OCI-LY1 (cell line): ENCODE data around the gene LRRC45.

Source experiments
- H2AFZ ChIP-seq: fragments of 200-600 bp; sonication (generic), shearing (Covaris generic); 2 replicates; pipeline ENCODE4 v1.6.0; 2014; ENCODE audit warnings: antibody characterized with exemption, mild to moderate bottlenecking, low read length
- H3F3A ChIP-seq: fragments of 200-600 bp; sonication (generic), shearing (Covaris generic); 2 replicates; pipeline ENCODE4 v1.6.0; 2014; ENCODE audit warnings: mild to moderate bottlenecking, antibody characterized with exemption, low read length, moderate library complexity; ENCODE audit not compliant: insufficient read depth
- H3K27ac ChIP-seq: fragments of 200-600 bp; sonication (generic); 2 replicates; pipeline ENCODE4 v1.5.1; 2014; ENCODE audit warnings: low read length, mixed run types, mild to moderate bottlenecking, low read depth; ENCODE audit not compliant: poor library complexity, severe bottlenecking
- H3K27me3 ChIP-seq: fragments of 200-600 bp; sonication (generic); 2 replicates; pipeline ENCODE4 v1.6.0; 2014; ENCODE audit warnings: antibody characterized with exemption, mild to moderate bottlenecking, low read length, moderate library complexity; ENCODE audit not compliant: insufficient read depth
- H3K36me3 ChIP-seq: fragments of 200-600 bp; sonication (generic); 2 replicates; pipeline ENCODE4 v1.6.1; 2014; ENCODE audit warnings: mild to moderate bottlenecking, antibody characterized with exemption, low read length, moderate library complexity, mixed read lengths; ENCODE audit not compliant: insufficient read depth
- H3K4me1 ChIP-seq: fragments of 200-600 bp; sonication (generic); 2 replicates; pipeline ENCODE4 v1.5.1; 2014; ENCODE audit warnings: mild to moderate bottlenecking, low read length, moderate library complexity; ENCODE audit not compliant: insufficient read depth, severe bottlenecking
- H3K4me2 ChIP-seq: fragments of 200-600 bp; sonication (generic), shearing (Covaris generic); 2 replicates; pipeline ENCODE4 v1.6.1; 2014; ENCODE audit warnings: low read length
- H3K4me3 ChIP-seq: fragments of 200-600 bp; sonication (generic); 2 replicates; pipeline ENCODE4 v1.5.1; 2014; ENCODE audit warnings: low read length, low read depth, mild to moderate bottlenecking, mixed read lengths; ENCODE audit not compliant: poor library complexity, severe bottlenecking
- H3K79me2 ChIP-seq: fragments of 200-600 bp; shearing (Covaris generic); 2 replicates; pipeline ENCODE4 v1.6.1; 2016; ENCODE audit warnings: mixed run types, low read length, mixed read lengths; ENCODE audit not compliant: insufficient read depth
- H3K9ac ChIP-seq: fragments of 200-600 bp; sonication (generic), shearing (Covaris generic); 2 replicates; pipeline ENCODE4 v1.6.1; 2014; ENCODE audit warnings: mild to moderate bottlenecking, low read length, mixed read lengths
- H3K9me2 ChIP-seq: fragments of 200-600 bp; sonication (generic), shearing (Covaris generic); 2 replicates; pipeline ENCODE4 v1.6.1; 2014; ENCODE audit warnings: low read depth, mild to moderate bottlenecking, low read length, mixed read lengths
- H3K9me3 ChIP-seq: fragments of 200-600 bp; shearing (Covaris generic); 2 replicates; pipeline ENCODE4 v1.6.1; 2014; ENCODE audit warnings: low read length, mixed read lengths
- H4K20me1 ChIP-seq: fragments of 200-600 bp; sonication (generic), shearing (Covaris generic); 2 replicates; pipeline ENCODE4 v1.6.0; 2016; ENCODE audit warnings: mild to moderate bottlenecking, low read length; ENCODE audit not compliant: insufficient read depth
- EZH2 ChIP-seq: fragments of 200-600 bp; sonication (generic), shearing (Covaris generic); IDR thresholded peaks from 2 replicates; pipeline ENCODE4 v1.8.0; 2017; ENCODE audit warnings: borderline replicate concordance, mixed run types, mild to moderate bottlenecking, antibody characterized with exemption, low read length, moderate library complexity, mixed read lengths
- TF ChIP-seq, protein P1 (sequence below): fragments of 200-600 bp; sonication (generic), shearing (Covaris generic); IDR thresholded peaks from 2 replicates; pipeline ENCODE4 v1.5.1; 2017; ENCODE audit warnings: mild to moderate bottlenecking, antibody characterized with exemption, low read length, moderate library complexity, mixed read lengths

LRRC45 gene

DNA sequence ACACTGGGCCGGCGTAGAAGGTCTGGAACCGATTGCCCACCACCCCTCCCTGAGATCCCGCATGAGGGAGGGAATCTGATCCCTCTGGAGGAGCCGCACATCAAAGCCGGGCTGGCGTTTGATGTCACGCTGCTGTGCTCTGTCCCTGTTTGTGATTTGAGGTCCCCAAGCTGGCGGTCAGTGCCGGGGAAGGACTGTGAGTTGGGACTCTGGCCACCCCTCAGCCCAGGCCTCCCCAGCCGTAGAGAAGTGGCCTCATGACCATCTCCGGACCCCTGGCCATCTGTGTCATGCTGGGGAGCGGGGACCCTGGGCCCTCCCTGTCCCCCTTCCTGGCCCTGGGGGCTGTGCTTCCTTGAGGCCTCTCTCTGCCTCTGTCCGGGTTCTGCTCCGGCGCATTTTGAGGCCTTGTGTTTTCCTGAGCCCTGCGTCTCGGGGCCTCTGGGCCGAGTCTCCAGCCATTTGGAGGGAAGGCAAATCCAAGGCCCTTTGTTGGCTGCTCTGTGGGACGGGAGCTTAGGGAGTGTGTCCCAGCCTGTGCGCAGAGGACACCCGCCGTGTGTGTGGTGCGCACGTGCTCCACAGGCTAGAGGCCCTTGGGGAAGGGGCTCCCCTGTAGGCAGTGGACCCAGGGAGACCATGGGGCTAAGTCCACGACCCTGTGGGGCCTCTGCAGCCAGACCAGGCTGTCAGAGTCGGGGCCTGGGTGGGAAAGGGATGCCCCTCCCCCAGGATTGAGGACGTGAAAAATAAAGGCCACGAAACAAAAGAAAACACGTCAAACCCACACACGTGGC is 30.6 kb upstream of the LRRC45 start:
- TF ChIP-seq, protein P1, sequence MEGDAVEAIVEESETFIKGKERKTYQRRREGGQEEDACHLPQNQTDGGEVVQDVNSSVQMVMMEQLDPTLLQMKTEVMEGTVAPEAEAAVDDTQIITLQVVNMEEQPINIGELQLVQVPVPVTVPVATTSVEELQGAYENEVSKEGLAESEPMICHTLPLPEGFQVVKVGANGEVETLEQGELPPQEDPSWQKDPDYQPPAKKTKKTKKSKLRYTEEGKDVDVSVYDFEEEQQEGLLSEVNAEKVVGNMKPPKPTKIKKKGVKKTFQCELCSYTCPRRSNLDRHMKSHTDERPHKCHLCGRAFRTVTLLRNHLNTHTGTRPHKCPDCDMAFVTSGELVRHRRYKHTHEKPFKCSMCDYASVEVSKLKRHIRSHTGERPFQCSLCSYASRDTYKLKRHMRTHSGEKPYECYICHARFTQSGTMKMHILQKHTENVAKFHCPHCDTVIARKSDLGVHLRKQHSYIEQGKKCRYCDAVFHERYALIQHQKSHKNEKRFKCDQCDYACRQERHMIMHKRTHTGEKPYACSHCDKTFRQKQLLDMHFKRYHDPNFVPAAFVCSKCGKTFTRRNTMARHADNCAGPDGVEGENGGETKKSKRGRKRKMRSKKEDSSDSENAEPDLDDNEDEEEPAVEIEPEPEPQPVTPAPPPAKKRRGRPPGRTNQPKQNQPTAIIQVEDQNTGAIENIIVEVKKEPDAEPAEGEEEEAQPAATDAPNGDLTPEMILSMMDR, result no peak
- no peak for TF ChIP-seq EZH2
- Histone ChIP-seq H4K20me1 (no peaks in the 10 kb centered on the region), H3K4me3 (no peak overlapping the region), H3K27ac (no peak overlapping the region), H3K4me1 (no peaks in the 10 kb centered on the region), H3F3A (no peaks in the 10 kb centered on the region), H2AFZ (no peak overlapping the region), H3K27me3 (no peaks in the 10 kb centered on the region), H3K9ac (no peak overlapping the region), H3K4me2 (no peak overlapping the region), H3K79me2 (no peaks in the 10 kb centered on the region), H3K9me2 (no peaks in the 10 kb centered on the region), H3K36me3 (no peaks in the 10 kb centered on the region), H3K9me3 (no peaks in the 10 kb centered on the region)

DNA sequence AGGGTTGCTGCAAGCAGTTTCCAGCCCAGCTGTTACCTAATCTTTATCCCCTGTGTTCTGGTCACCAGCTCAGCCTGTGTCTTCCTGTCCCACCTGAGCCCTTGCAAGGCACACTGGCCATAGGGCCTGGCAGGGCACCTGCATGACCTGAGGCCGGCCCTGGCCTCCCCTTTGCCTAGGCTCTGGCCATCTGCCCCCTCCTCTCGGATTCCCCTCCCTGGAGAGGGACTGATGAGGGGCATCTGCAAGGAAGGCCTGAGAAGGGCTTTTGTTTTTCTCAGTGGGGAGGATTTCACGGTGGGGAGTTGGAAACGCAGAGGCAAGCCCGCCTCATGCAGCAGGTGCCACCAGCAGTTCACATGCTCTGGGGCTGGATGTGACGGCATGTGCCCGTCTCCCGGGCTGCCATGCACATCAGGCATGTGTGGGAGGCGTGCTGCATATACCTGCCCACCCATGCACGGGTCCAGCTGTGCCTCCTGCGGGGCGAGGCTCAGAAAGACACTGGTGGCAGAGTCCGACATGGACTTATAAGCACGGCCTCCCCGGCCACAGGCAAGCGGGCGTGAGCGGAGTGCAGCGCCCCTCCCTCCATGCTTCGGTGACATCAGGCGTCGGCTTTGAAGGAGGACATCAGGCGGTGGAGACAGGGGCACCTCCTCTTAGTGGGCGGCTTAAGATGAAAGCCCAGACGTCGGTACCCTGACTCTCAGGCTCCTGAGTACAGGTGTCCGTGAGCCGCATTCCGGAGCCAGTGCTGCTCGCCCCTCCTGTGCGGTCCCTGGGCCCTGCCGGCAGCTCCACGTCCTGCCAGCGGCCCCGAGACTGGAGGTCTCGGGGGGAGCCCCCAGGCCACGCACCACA is 29.1 kb upstream of the LRRC45 start:
- H3K9ac ChIP-seq, result no peak overlapping the region
- H4K20me1 ChIP-seq, result no peaks in the 10 kb centered on the region
- no peaks in the 10 kb centered on the region for H3K9me3 ChIP-seq
- no peak overlapping the region for H3K4me3 ChIP-seq
- TF ChIP-seq, protein P1, result no peak
- no peak for TF ChIP-seq EZH2
- no peaks in the 10 kb centered on the region for H3K9me2 ChIP-seq
- H3K4me1 ChIP-seq, result no peaks in the 10 kb centered on the region
- H3K36me3 ChIP-seq, result no peaks in the 10 kb centered on the region
- no peaks in the 10 kb centered on the region for H3K79me2 ChIP-seq
- H3K4me2 ChIP-seq, result no peak overlapping the region
- no peak overlapping the region for H2AFZ ChIP-seq
- H3K27me3 ChIP-seq, result no peaks in the 10 kb centered on the region
- no peaks in the 10 kb centered on the region for H3F3A ChIP-seq
- no peak overlapping the region for H3K27ac ChIP-seq

DNA sequence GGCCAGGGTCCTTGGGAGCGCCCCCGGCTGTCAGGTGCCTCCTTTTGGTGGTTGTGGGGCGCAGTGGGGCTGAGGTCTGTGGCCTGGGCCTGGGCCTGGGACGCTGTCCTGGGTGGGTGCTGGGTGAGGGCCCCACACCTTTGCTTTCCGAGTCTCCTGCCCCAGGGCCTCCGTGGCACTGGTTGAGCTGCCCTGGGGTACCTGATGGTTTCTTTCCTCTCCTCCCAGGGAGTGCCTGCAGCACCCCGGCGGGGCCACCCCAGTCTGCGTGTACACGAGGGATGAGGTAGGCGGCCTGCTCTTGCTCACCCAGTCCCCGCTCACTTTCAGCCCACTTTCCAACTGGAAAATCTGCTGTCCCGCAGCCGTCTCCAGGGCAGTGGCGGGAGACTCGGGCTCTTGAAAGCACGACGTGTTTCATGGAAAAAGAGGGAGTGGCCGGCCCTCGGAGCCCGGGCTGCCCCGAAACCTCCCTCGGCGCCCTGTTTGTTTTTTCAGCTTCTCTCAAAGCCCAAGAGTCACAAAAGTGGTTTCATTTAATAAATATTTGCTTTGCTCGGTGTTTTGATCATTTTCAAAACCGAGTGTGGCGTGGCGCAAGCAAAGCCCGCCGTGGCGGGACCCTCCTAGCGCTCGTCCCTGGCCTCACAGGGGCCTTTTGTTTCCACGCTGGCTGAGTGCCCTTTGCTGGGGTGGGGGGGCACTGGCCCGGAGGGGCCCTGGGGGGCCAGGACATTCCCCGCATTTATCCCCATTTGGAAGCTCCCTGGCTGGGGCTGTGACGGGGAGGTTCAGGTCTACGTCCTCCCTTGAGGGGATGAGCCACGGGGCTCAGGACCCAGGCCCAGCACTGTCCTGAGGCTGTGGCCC is 28.3 kb upstream of the LRRC45 start:
- Histone ChIP-seq H3K9ac (no peak overlapping the region), H2AFZ (no peak overlapping the region)
- TF ChIP-seq EZH2, result no peak
- TF ChIP-seq, protein P1, result no peak

More for the DNA sequence above, 28.3 kb upstream of the LRRC45 start:
- Histone ChIP-seq H3K4me2 (no peak overlapping the region), H3K27ac (no peak overlapping the region), H3K9me3 (no peaks in the 10 kb centered on the region), H3K9me2 (no peaks in the 10 kb centered on the region), H3K4me1 (no peaks in the 10 kb centered on the region), H3F3A (no peaks in the 10 kb centered on the region), H3K79me2 (no peaks in the 10 kb centered on the region), H4K20me1 (no peaks in the 10 kb centered on the region), H3K27me3 (no peaks in the 10 kb centered on the region), H3K4me3 (no peak overlapping the region), H3K36me3 (no peaks in the 10 kb centered on the region)
